Skeletal muscle tissue (tissue), 4 donors: ENCODE results near the gene SORBS2. TPM values are rescaled to one million over a fixed set of nuclear protein-coding genes. Genes with fewer than 3 reads are reported as not detected.

Experiments used
- H3K27ac ChIP-seq: one replicate; pipeline ENCODE4 v1.7.0; 2013; ENCODE audit warnings: mild to moderate bottlenecking, low read depth, low read length, inconsistent platforms
- H3K27me3 ChIP-seq, 3 donors: one replicate each; pipeline ENCODE4 v1.7.0; 2013; ENCODE audit warnings: low read length in 3 of 3; ENCODE audit not compliant: control insufficient read depth in 3 of 3, insufficient read depth in 3 of 3
- H3K36me3 ChIP-seq, 3 donors: one replicate each; pipeline ENCODE4 v1.7.0; 2013; ENCODE audit warnings: low read length in 3 of 3; ENCODE audit not compliant: control insufficient read depth in 3 of 3, insufficient read depth in 3 of 3
- H3K4me1 ChIP-seq, 3 donors: one replicate each; pipeline ENCODE4 v1.7.0; 2013; ENCODE audit warnings: low read length in 3 of 3, mild to moderate bottlenecking in 3 of 3; ENCODE audit not compliant: control insufficient read depth in 3 of 3, insufficient read depth in 3 of 3
- H3K4me3 ChIP-seq, 3 donors: one replicate each; pipeline ENCODE4 v1.7.0; 2013; ENCODE audit warnings: low read length in 3 of 3
- H3K9ac ChIP-seq, 3 donors: one replicate each; pipeline ENCODE4 v1.7.0; 2013; ENCODE audit warnings: low read length in 3 of 3, mild to moderate bottlenecking in 3 of 3, moderate library complexity in 2 of 3, low read depth in 1 of 3
- H3K9me3 ChIP-seq, 3 donors: one replicate each; pipeline ENCODE4 v1.7.0; 2013; ENCODE audit warnings: low read length in 3 of 3; ENCODE audit not compliant: control insufficient read depth in 3 of 3
- total RNA-seq: library from RNA; depleted of rRNA; stranded (reverse); fragments of >200 nt; gene quantifications from one replicate; pipeline ENCODE4 v1.2.3, GENCODE V29; 2014
- donor health status: Osteomylitis.

SORBS2 gene
- total RNA-seq, 1 donor from 2014 or later = 14.1 TPM

DNA sequence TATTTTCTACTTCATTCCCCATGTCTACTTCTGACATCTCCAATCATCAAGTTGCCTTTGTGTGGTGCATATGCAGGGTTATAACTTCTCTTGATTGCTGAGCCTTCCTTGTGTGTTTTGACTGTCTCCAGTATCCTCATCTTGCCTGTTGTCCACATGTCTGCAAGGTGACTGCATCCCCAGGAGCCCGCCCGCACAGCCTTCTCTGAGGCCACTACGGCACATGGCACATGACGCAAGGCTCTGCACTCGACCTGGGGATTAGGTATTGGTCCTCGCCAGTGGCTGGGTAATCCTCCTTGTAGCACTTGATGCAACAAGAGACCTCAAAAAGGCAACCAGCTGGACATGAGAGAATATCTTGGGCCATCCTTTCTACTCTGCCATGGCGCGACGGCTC is 122.6 kb downstream of the SORBS2 start:
- Histone ChIP-seq H3K9ac (no peak overlapping the region), H3K27ac (no peak overlapping the region), H3K27me3 (no peaks in the 10 kb centered on the region), H3K9me3 (no peaks in the 10 kb centered on the region), H3K36me3 (no peaks in the 10 kb centered on the region), H3K4me3 (no peak overlapping the region), H3K4me1 (peaks cover 0 to 3% (median 0%) of the 10 kb centered on the region in 3 donors)

DNA sequence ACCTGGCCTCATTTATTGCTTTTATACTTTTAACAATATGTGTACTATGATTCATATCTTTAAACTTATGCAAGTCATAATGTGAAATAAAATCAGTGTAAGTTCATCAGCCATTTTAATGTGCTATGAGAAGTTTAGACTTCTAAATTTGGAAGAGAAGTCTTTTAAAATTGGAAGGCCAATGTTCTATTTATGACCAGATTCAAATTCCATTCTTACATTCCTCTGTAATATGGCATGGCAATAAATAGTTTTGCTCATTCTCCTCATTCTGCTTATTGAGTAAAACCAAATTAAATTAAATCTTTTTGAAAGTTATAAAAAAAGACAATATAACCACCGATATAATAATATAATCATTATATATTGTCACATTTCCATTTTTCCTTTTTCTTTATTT is 126.2 kb downstream of the SORBS2 start:
- H3K4me3 ChIP-seq = no peak overlapping the region
- no peak overlapping the region for H3K27ac ChIP-seq
- no peaks in the 10 kb centered on the region for H3K9me3 ChIP-seq
- no peak overlapping the region for H3K9ac ChIP-seq
- peaks cover 0 to 3% (median 0%) of the 10 kb centered on the region in 3 donors for H3K4me1 ChIP-seq
- H3K36me3 ChIP-seq = no peaks in the 10 kb centered on the region
- no peaks in the 10 kb centered on the region for H3K27me3 ChIP-seq

DNA sequence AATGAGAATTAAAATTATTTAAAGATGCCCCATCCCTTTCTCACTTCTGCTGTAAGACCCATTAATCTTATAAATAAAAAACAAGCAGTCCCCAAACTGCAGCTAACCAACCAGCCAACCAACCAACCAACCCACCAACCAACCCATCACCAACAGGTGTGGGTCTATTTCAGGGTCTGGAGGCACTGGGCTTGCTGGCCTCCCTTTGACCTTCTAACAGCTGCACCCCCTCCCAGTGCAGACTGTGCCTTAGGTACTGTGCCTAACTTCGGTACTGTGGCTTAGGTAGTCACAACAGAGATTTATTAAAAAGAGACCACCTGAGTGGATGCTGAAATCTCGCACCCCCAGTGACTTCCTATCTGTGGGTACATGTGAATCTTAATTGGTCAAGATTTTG is 128.1 kb downstream of the SORBS2 start:
- Histone ChIP-seq H3K36me3 (no peaks in the 10 kb centered on the region), H3K4me1 (peaks cover 0 to 3% (median 0%) of the 10 kb centered on the region in 3 donors), H3K9ac (no peak overlapping the region), H3K9me3 (no peaks in the 10 kb centered on the region), H3K27ac (no peak overlapping the region), H3K4me3 (no peak overlapping the region), H3K27me3 (no peaks in the 10 kb centered on the region)

DNA sequence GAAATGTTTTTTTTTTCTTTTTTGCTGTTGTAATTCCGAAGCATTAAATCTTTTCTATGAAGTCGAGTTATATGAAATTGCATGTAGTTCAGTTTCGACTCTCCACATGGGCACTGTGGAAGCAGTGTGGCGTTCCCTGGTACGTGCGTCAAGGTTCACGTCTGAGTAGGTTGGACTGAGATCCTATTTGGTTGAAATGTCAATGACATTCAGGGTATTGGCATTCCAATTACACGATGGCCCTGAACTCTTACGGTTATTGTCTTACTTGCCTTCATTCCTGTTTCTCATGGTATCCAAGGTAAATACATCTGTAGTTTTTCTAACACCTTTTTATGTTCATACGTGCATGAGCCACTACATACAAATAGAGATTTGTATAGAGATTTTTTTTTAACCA is 128.8 kb downstream of the SORBS2 start:
- Histone ChIP-seq H3K4me3 (no peak overlapping the region), H3K9me3 (no peaks in the 10 kb centered on the region), H3K27me3 (no peaks in the 10 kb centered on the region), H3K9ac (no peak overlapping the region), H3K4me1 (peaks cover 0 to 3% (median 0%) of the 10 kb centered on the region in 3 donors), H3K27ac (no peak overlapping the region), H3K36me3 (no peaks in the 10 kb centered on the region)

DNA sequence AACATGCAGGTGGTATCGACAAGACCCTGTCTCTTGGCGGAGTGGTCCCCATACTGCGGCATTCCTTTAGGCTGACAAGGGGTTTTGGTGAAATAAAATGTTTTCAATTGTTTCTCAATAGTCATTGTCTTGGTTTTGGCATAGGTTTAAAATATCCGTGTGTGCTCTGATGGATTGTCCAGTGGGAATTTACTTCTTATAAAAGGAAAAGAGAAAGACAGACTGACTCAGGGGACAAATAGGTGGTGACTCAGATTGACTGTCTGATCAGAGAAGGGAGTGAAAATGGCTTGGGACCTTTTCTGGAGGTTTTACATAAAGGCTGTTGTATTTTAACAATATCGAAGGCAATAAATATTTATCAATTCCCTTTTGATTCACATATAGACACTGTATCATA is 129.8 kb downstream of the SORBS2 start:
- Histone ChIP-seq H3K4me1 (peaks cover 0 to 3% (median 0%) of the 10 kb centered on the region in 3 donors), H3K27ac (no peak overlapping the region), H3K9ac (no peak overlapping the region), H3K4me3 (no peak overlapping the region), H3K9me3 (no peaks in the 10 kb centered on the region), H3K27me3 (no peaks in the 10 kb centered on the region), H3K36me3 (no peaks in the 10 kb centered on the region)

DNA sequence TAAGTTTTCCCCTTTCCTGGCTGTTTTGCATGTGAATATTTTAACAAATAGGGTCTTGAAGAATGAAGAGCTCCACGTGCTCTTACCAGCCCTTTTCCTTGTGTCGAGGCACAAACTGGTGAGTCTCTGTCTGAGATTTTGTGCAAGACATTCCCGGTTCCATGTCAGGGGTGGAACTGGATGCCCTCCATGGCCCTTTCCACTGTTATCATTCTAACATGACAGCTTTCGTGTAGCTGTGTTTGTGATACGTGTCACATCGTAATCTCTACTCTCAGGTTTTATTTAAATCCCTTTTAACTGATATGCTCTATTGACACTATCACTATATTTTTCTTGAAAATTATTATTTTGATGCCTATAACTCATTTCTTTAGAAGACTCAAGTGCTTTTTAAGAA is 130.4 kb downstream of the SORBS2 start:
- Histone ChIP-seq H3K4me1 (peaks cover 0 to 3% (median 0%) of the 10 kb centered on the region in 3 donors), H3K4me3 (no peak overlapping the region), H3K36me3 (no peaks in the 10 kb centered on the region), H3K27me3 (no peaks in the 10 kb centered on the region), H3K27ac (no peak overlapping the region), H3K9ac (no peak overlapping the region), H3K9me3 (no peaks in the 10 kb centered on the region)

DNA sequence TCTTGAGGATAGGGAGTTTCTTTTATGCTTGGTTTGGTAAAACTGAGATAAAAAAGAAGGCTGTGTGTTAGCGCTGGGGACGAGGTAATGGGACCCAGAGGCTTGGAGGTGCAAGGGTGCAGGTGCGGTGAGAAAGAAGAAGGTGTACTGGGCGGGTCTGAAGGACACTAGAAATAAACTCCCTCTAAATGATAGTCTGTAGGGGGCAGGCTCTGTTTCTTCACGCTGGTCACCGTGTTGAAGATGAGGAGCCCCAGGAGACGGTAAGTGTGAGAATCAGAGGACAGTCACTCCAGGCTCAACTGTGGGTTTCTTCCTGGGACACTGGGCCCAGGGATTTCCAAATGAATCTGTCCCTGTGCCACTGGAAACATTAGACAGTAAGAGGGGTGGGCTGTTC is 131.4 kb downstream of the SORBS2 start:
- Histone ChIP-seq H3K27me3 (no peaks in the 10 kb centered on the region), H3K9me3 (no peaks in the 10 kb centered on the region), H3K36me3 (no peaks in the 10 kb centered on the region), H3K9ac (no peak overlapping the region), H3K4me3 (no peak overlapping the region), H3K27ac (no peak overlapping the region), H3K4me1 (peaks cover 0 to 2% (median 0%) of the 10 kb centered on the region in 3 donors)

DNA sequence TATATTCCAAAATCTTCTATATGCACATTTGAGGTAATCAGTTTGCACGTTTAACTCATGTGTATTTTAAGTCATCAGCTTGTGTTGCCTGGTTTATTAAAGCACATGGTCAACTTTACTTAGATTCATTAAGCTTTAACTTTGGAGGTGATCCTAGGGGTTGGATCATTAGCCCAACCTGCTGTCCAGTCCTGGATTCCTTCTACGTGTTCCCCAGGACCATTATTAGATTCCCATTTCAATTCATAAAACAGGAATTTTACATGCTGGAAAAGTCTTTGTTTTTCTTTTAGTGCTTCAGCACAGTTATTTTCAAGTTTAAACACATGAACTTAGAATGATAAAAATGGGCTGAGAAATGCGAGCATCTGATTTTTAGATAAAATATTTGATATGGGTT is 132.5 kb downstream of the SORBS2 start:
- Histone ChIP-seq H3K4me1 (no peaks in the 10 kb centered on the region), H3K27me3 (no peaks in the 10 kb centered on the region), H3K9ac (no peak overlapping the region), H3K36me3 (no peaks in the 10 kb centered on the region), H3K27ac (no peak overlapping the region), H3K9me3 (no peaks in the 10 kb centered on the region), H3K4me3 (no peak overlapping the region)

DNA sequence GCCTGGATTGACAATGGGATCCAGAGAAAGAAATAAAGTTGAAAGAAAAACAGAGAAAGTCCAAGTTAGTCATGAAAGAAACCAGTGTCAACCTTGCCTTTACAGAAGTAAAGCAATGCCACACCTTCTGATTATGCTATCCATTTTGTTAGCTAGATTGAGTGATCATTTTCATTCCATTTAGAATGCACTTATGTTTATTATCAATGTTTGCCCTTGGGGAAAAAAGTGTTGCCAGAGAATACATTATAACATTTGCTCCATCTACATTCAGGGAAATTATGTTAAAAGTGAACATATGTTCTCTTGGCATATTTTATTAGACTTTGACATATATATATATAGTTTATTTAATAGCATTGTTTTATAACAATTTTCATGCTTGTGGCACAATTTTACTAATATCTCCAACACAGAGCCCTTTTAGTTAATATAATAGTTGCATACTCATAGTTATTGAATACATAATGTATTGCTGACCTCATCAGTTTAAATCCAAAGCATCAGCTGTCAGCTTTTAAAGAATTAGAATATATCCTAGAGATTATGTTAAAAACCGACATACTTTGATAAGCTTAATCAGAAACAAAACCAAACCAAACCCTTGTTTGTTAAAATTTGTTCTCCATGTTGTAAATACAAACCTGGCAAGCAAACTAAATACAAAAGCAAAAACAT is 134.2 kb downstream of the SORBS2 start:
- Histone ChIP-seq H3K27me3 (no peaks in the 10 kb centered on the region), H3K4me1 (peaks cover 0 to 3% (median 2%) of the 10 kb centered on the region in 3 donors), H3K9me3 (no peaks in the 10 kb centered on the region), H3K27ac (no peak overlapping the region), H3K36me3 (no peaks in the 10 kb centered on the region), H3K9ac (no peak overlapping the region), H3K4me3 (no peak overlapping the region)

DNA sequence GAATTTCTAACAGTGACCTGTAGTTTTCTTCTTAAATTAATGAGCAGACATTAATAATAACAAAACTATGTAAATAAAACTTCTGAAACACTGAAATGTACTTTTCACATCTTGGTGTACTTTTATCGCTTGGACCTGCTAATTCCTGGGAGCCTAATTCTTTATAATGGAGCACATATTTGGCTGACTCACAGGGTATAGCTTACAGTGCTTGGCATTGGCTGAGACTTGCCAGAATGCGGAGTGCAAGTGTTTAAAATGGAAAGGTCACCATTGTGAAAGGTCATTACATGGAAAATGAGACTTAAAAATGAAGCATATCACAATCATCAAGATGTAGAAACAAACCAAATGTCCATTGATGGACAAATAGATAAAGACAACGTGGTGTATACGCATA is 139.4 kb downstream of the SORBS2 start:
- Histone ChIP-seq H3K9ac (no peak overlapping the region), H3K36me3 (no peaks in the 10 kb centered on the region), H3K27me3 (no peaks in the 10 kb centered on the region), H3K9me3 (no peaks in the 10 kb centered on the region), H3K4me1 (peaks cover 9 to 25% (median 24%) of the 10 kb centered on the region in 3 donors), H3K4me3 (no peak overlapping the region), H3K27ac (no peak overlapping the region)
